ENCODE data around the gene RNF215.

The RNF215 gene

GRCh38 chr22:30393885-30394284 is 6.7 kb upstream of the RNF215 start:
- no peak for DNase-seq

DNA sequence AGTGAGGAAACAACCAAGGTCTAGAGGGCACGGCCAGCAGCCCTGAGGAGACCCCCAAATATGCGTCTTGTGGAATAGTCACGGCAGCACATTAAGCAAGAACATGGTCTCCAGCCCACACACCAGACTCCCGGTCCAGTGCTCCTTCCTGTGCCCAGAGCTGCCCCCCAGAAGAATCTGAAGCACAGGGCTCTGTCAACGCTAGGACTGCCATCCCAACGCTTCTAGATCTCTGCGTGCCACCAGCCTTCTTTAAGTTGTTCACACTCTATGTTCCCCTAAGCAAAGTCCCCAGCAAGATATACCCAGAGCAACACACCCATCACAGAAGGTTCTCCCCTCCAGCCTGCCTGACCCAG is 6.1 kb upstream of the RNF215 start:
- no peak for DNase-seq

DNA sequence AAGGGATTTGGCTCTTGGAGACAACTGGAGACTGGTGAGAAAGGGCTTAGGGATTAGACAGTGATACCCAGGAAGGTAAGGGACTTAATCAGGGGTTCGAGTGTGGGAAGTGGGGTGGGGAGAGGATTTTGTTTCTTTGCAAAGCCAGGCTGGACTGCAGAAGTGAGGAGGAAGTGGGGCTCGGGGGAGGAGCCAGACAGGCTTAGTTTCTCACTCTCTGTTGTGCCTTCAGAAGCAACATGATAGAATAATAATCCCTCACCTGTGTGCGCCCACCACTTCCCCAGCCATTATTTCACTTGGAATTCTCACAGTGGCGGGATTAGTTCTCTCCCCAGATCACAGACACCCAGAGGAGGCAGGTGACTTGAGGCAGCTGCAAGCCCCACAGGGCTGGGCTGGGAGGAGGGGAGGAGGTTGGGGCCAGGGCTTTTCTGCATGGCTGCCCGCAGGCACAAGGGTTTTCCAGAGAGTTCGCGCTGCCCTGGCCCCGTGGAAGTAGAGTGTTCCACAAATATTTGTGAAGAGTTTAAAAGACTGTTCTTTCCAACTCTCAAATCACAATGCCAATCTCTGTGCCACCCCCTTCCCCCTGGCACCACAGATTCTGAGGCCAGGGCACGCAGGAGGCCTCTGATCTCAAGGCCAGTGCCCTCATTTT is 5.6 kb upstream of the RNF215 start:
- no peak for DNase-seq

- DNase-seq: peak; percentile 45 to 66 (median 62)
These were observed 3.9 kb upstream of the RNF215 start for GRCh38 chr22:30390974-30391691.

GRCh38 chr22:30386608-30386959 is 627 bp downstream of the RNF215 start:
- no peak for DNase-seq

DNA sequence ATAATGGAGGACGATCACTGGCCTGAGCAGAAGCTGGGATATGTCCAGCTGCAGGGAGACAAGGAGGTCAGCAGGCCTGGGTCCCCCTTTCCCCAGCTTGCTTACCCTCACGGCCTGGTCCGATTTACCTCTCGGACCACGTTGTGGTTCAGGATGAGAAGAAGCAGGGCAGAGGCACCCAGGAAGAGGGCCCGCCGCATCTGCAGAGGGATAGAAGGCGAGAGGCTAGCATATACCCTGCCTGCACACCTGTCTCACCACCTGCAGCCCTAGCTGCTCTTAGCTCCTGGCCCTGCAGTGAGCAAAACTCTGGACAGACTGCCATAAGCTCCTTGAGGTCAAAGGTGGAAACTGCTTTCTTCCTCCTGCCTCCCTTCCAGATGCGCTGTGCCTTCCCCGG is 1.3 kb downstream of the RNF215 start:
- DNase-seq: no peak

- no peak for DNase-seq
These were observed 4.2 kb downstream of the RNF215 start for GRCh38 chr22:30383061-30383460.

GRCh38 chr22:30382340-30382739 is 4.9 kb downstream of the RNF215 start:
- DNase-seq: no peak

DNA sequence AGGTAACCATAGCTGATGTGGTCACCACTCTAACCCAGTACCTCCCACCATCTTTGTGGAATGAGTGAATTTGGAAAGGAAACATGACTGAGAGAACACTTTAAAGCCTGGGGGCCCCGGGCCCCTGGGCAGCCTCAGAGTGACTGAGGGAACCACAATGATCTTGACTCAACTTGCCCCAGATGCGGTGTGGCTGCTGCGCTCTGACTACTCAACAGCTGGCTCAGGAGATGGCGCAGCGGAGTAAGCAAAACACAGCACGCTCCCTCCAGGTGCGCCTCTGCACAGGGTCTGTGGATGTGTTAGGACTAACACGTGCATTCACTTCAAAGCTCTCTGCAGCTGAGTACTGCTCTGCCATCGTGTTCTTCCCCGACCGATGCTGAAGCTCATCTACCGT is 5.9 kb downstream of the RNF215 start:
- DNase-seq: no peak

DNA sequence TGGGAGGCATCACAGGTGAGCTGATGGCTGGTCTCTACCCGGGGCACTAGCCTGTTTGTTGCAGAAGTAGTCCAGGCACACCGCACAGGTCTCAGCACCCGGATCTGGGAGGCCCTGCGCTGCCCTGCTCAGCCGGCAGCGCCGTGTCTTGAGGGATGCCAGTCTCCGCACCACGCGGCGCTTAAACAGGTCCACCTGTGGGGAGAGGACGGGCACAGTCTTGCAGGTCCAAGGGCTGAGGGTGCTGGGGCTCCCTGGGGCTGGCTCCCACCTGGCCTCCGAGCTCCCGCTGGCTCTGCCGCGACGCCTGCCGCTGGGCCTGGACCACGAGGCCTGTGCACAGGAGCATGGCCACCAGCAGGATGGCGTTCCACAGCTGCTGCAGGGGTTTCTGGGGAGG is 7.2 kb downstream of the RNF215 start:
- DNase-seq: no peak

DNA sequence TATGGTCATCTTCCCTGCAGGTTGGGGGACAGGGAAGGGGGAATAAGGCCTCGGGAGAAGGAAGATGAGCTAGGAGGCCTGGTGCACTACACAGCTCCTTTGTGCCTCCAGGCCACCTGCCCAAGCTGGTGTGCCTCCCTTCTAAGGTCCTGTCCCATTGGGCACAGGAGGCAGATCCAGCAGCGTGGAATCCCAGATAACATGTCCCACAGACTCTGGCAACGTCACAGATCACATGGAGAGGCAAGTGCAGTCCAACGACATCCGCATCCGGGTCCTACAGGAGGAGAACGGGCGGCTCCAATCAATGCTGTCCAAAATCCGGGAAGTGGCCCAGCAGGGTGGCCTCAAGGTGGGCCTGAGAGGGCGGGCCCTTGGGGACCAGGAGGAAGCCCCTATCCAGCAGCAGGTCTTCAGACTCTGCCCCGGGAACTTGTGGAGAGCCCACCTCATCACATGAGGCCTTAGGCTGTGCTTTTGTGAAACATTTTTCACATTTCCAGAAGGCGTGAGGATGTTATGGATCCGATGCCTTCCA is 11.8 kb downstream of the RNF215 start:
- DNase-seq: no peak

- no peak for DNase-seq
These were observed 13.6 kb downstream of the RNF215 start for GRCh38 chr22:30373331-30374325.

DNA sequence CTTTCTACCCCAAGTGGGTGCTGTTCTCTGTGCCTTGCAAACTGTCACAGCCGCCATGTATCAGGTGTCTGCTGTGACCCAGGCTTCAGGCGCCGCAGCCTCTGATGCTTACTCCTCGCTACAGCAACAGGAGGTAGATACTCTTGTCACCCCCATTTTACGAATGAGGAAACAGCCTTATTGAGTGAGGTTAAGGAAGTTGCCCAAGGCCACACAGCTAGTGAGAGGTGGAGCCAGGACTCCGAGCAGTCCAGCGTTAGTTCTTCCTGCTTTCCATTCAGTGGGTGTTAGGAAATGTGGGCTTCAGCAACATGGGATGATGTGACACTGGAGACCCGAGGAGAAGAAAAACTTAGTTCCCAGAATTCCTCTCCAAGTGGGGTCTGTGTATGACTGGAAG is 14.3 kb downstream of the RNF215 start:
- DNase-seq: no peak

DNA sequence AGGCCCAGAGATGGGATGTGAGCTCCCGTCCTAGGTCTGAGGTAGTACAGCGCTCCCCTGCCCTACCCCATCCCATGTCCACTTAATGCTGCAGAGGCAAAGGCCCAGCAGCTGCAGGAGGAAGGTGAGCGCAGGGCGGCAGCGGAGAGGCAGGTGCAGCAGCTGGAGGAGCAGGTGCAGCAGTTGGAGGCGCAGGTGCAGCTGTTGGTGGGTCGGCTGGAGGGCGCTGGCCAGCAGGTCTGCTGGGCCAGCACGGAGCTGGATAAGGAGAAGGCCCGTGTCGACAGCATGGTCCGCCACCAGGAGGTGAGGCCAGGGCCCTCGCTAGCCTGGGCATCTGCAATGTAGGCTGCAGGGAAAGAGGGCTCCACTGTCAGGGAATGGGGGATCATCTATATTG is 15.2 kb downstream of the RNF215 start:
- DNase-seq: no peak

- no peak for DNase-seq
These were observed 15.9 kb downstream of the RNF215 start for GRCh38 chr22:30371321-30371720.

DNA sequence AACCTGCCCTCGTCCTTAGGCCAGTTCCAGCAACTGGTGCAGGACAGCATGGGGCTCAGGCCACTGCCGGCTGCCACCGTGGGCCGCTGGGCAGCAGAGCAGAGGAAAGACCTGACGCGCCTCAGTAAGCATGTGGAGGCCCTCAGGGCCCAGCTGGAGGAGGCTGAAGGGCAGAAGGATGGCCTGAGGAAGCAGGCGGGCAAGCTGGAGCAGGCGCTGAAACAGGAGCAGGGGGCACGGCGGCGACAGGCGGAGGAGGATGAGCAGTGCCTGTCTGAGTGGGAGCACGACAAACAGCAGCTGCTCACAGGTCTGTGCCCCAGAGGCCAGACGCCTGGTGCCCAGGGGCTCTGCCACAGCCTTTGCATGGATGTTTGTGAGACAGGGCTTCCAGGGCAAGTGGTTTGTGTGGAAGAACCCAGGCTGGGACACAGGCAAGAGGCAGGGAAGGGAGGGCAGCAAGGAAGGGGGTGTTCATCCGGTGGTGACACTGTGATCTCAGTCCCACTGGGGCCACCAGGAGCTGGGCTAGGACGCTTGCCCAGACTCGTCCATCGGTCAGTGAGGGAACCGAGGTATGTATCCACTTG is 16.5 kb downstream of the RNF215 start:
- no peak for DNase-seq

- DNase-seq: no peak
These were observed 18.8 kb downstream of the RNF215 start for GRCh38 chr22:30368420-30368819.

DNA sequence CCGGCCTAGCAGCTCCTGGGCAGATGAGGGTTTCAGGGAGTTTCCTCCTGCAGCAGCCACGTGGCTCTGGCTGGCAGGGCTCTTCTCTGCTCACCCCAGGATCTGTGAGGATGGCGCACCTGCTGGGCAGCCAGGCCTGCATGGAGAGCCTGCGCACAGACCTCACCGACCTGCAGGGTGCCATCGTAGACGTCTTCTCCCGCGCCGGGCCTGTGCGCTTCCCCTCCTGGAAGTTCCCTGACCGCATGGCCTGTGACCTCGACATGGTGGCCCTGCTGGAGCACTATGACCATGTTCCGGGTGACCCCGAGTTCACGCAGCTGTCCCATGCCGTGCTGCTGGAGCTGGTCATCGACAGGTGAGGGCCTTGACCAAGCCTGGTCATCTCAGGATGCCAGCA is 21.3 kb downstream of the RNF215 start:
- no peak for DNase-seq

DNA sequence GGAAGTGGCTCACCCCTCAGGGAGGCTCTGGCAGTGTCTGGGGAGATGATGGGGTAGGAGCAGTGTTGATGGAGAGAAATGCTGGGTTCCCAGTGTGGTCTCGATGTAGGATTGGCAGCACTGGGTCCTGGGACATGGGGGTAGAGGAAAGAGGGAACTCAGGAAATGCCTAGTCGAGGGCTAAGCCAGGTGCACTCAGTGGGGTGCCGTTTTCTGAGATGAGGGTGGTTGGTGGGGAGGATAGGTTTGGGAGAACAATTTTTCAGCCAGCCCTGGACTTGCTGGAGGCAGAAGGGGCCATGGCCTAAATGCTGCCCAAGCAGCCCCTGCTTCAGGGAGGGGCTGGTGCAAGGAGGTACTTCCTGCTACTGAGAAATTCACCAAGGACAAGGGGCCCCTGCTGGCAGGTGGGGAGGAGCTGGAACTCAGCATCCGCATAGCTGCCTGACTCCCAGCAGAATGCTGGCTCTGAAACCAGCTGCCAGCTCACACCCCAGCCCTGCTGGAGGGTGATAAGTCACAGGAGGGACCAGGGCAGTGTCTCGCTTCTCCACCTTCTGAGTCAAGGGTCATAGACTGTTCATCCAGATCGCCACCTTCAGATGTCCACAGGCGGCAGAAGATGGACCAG is 24.4 kb downstream of the RNF215 start:
- DNase-seq: no peak

DNA sequence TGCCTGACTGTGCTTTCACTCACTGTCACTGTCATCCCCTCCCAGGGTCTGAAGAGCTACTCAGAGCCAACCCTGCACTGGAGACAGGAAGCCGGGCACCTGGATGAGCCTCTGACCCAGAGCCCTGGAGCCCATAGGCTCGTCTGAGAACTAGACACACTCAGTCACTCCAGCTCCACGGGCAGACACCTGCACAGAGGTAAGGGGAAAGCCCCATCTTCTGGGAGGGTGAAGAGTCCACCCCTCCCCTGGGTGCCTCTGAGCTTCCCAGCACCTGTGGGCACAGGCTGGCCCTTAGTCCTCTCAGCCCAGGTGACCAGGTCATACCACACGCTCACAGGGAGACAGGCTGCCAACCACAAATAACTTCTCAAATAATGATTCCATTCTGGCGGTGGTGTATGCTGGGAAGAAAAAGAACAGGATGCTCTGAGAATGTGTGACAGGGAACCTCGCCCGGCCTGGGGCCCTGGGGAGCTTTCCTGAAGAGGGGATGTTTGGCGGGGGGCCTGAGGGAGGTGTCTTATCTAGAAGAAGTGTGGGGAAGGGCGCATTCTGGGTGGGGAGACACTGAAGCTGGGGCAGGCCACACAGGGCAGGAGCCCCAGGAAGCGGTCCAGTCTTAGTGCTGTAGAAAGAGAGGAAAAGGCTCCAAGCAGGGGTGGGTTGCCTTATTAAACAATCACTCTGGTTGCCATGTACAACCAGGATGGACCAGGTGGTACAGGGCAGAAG is 25.1 kb downstream of the RNF215 start:
- DNase-seq: no peak

GRCh38 chr22:30358541-30358940 is 28.7 kb downstream of the RNF215 start:
- DNase-seq: no peak
